Left ventricle myocardium inferior (tissue), 1 donor: Measurements from ENCODE around the gene XYLT1. TPM values are rescaled to one million over a fixed set of nuclear protein-coding genes. Genes with fewer than 3 reads are reported as not detected.

Experiments
- DNase-seq: peaks from one replicate; pipeline ENCODE4 v3.0.0-alpha.2; 2020
- H3K27ac ChIP-seq: fragments of 200-600 bp; replicated peaks from 2 replicates; pipeline ENCODE4 v1.8.0; 2021
- H3K27me3 ChIP-seq: fragments of 200-600 bp; 2 replicates; pipeline ENCODE4 v1.8.0; 2021; ENCODE audit warnings: low read depth
- H3K36me3 ChIP-seq: fragments of 200-600 bp; 2 replicates; pipeline ENCODE4 v1.8.0; 2021
- H3K4me1 ChIP-seq: fragments of 200-600 bp; 2 replicates; pipeline ENCODE4 v1.8.0; 2021
- H3K4me3 ChIP-seq: fragments of 200-600 bp; 2 replicates; pipeline ENCODE4 v1.8.0; 2021; ENCODE audit warnings: mild to moderate bottlenecking, moderate library complexity
- H3K9me3 ChIP-seq: fragments of 200-600 bp; replicated peaks from 2 replicates; pipeline ENCODE4 v1.8.0; 2021
- intact Hi-C: fragments of 100-400 bp; cut with micrococcal nuclease; formaldehyde crosslinking; loops from one replicate; pipeline ENCODE4 v1.11.0; 2022
- total RNA-seq: library from RNA; stranded (reverse); fragmentation: NEBNext Ultra II Directional; extraction: Animal tissue kit (Norgen Biotek cat#: 25700); gene quantifications from one replicate; pipeline ENCODE4 v1.2.1, GENCODE V29; 2021
- TF ChIP-seq, protein P1 (sequence below): fragments of 200-600 bp; IDR thresholded peaks from 2 replicates; pipeline ENCODE4 v1.8.0; 2021; ENCODE audit warnings: antibody characterized with exemption, mild to moderate bottlenecking, borderline replicate concordance
- donor health status: DM: no; HTN: yes; CAD: no; lungs with severe emphysema.

The XYLT1 gene
- total RNA-seq, 1 donor from 2014 or later: 1.4 TPM

DNA sequence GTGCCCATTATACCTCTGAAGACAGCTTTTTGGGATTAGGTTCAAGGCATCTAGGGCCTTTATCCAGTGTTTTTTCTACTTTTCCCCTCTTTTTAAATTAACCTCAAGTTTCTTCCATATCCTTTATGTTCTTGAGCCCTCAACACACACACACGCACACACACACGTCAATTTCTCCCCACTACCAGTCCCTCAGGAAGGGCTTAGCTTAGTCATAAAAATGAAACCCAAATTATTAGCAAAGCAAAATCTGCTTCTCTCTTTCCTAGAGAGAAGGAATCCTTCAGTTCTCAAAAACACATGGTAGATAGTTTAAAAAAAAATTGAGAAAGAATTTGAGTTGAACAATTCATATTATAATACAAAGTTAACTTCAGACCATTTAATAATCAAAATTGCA lies 401.1 kb downstream of the XYLT1 start:
- intact Hi-C loops: no loop called here
- Histone ChIP-seq H3K4me3 (no peak overlapping the region), H3K36me3 (no peaks in the 10 kb centered on the region), H3K9me3 (no peaks in the 10 kb centered on the region), H3K27ac (no peak overlapping the region), H3K4me1 (no peaks in the 10 kb centered on the region), H3K27me3 (peaks cover 72% of the 10 kb centered on the region)
- TF ChIP-seq, protein P1, sequence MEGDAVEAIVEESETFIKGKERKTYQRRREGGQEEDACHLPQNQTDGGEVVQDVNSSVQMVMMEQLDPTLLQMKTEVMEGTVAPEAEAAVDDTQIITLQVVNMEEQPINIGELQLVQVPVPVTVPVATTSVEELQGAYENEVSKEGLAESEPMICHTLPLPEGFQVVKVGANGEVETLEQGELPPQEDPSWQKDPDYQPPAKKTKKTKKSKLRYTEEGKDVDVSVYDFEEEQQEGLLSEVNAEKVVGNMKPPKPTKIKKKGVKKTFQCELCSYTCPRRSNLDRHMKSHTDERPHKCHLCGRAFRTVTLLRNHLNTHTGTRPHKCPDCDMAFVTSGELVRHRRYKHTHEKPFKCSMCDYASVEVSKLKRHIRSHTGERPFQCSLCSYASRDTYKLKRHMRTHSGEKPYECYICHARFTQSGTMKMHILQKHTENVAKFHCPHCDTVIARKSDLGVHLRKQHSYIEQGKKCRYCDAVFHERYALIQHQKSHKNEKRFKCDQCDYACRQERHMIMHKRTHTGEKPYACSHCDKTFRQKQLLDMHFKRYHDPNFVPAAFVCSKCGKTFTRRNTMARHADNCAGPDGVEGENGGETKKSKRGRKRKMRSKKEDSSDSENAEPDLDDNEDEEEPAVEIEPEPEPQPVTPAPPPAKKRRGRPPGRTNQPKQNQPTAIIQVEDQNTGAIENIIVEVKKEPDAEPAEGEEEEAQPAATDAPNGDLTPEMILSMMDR: no peak
- no peak for DNase-seq

- H3K27me3 ChIP-seq: peaks cover 73% of the 10 kb centered on the region
- H3K9me3 ChIP-seq: no peaks in the 10 kb centered on the region
- H3K36me3 ChIP-seq: no peaks in the 10 kb centered on the region
- no peaks in the 10 kb centered on the region for H3K4me1 ChIP-seq
- no peak overlapping the region for H3K4me3 ChIP-seq
- DNase-seq: no peak
- intact Hi-C loops: no loop called here
- no peak overlapping the region for H3K27ac ChIP-seq
- TF ChIP-seq, protein P1: no peak
These were observed 402.2 kb downstream of the XYLT1 start for GRCh38 chr16:17068524-17068923.

- no peaks in the 10 kb centered on the region for H3K4me1 ChIP-seq
These were observed 402.9 kb downstream of the XYLT1 start for GRCh38 chr16:17067882-17068281.

DNA sequence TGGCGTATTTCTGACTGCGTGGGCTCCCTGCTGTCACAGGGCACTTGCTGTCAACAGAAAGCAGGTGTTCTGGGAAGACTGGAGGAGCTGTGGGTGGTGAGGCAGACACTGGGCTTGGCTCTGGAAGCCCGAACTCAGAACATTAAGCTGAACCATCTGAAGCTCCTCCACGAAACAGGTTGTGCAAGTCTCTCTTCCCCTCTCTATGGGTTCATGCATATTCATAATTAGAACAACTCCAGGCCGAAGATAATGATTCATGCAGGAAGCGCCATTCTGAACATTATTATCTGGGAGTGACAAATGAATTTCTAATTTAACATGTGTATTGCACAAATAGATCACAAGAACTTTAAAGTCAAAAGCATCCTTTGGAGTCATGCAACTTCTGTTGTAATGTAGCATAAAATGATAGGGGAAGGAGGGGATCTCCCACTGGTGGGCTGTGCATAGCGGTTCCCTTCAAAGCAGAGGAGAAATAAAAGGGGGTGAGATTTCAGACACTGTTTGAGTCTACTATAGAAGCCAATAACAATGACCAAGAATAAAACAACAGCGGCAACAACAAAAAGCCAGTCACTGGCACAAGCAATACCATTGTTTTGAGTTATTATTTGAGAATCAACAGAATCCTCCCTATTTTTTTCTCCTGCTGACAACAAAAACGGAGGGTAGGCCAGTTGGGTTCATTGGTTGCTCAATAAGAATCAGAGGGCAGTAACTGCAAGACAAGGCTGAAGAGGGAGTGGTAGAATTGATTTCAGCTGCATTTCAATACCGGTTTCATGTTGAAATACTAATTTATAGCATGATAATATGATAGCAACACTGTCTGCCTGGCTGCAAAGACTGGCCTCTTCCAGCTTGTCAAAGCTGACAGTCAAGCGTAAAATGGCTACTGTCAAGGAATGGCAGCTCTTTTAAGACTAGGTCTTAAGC lies 407.3 kb downstream of the XYLT1 start:
- DNase-seq: no peak
- Histone ChIP-seq H3K27ac (no peak overlapping the region), H3K36me3 (no peaks in the 10 kb centered on the region), H3K9me3 (peaks cover 5% of the 10 kb centered on the region), H3K4me3 (no peak overlapping the region), H3K4me1 (no peaks in the 10 kb centered on the region), H3K27me3 (peaks cover 49% of the 10 kb centered on the region)
- TF ChIP-seq, protein P1: no peak
- intact Hi-C loops: no loop called here

More at GRCh38 chr16:17067882-17068281, 402.9 kb downstream of the XYLT1 start:
- Histone ChIP-seq H3K27ac (no peak overlapping the region), H3K36me3 (no peaks in the 10 kb centered on the region), H3K9me3 (no peaks in the 10 kb centered on the region), H3K4me3 (no peak overlapping the region), H3K27me3 (peaks cover 73% of the 10 kb centered on the region)
- no peak for DNase-seq
- intact Hi-C loops: no loop called here
- TF ChIP-seq, protein P1: no peak

- intact Hi-C loops: no loop called here
- no peaks in the 10 kb centered on the region for H3K36me3 ChIP-seq
- TF ChIP-seq, protein P1: no peak
- H3K27ac ChIP-seq: no peak overlapping the region
- peaks cover 45% of the 10 kb centered on the region for H3K27me3 ChIP-seq
- H3K9me3 ChIP-seq: peaks cover 5% of the 10 kb centered on the region
- H3K4me1 ChIP-seq: no peaks in the 10 kb centered on the region
- no peak for DNase-seq
- H3K4me3 ChIP-seq: no peak overlapping the region
These were observed 408.1 kb downstream of the XYLT1 start for GRCh38 chr16:17062676-17063075.
